ENCODE measurements around the gene BOLL.
"Not testable (repeated sequence)": the region's sequence is repeated elsewhere in the genome, so short reads cannot be mapped to it uniquely, and the experiment has no call there.

BOLL gene

GRCh38 chr2:197795277-197795676 lies 10.2 kb upstream of the BOLL start:
- ATAC-seq: peak in 1 of 2 donors; percentile 43

GRCh38 chr2:197793456-197793855 lies 8.3 kb upstream of the BOLL start:
- ATAC-seq: no peak

- ATAC-seq: peak; percentile 70 to 72
Measured at GRCh38 chr2:197786010-197786877, 1.1 kb upstream of the BOLL start.

- no peak for ATAC-seq
Measured at GRCh38 chr2:197782126-197782525, 3.0 kb downstream of the BOLL start.

- no peak for ATAC-seq
Measured at GRCh38 chr2:197779261-197779660, 5.9 kb downstream of the BOLL start.

- no peak for ATAC-seq
Measured at GRCh38 chr2:197777823-197778407, 7.2 kb downstream of the BOLL start.

GRCh38 chr2:197760293-197760657 lies 24.8 kb downstream of the BOLL start:
- no peak for ATAC-seq

- no peak for ATAC-seq
Measured at GRCh38 chr2:197759625-197760292, 25.4 kb downstream of the BOLL start.

GRCh38 chr2:197759013-197759412 lies 26.1 kb downstream of the BOLL start:
- ATAC-seq: no peak

GRCh38 chr2:197740200-197740599 lies 44.9 kb downstream of the BOLL start:
- ATAC-seq: no peak

- ATAC-seq: not testable (repeated sequence)
Measured at GRCh38 chr2:197728555-197729544, 56.3 kb downstream of the BOLL start.

- ATAC-seq: no peak
Measured at GRCh38 chr2:197727011-197727410, 58.1 kb downstream of the BOLL start.

GRCh38 chr2:197717863-197718262 lies 67.3 kb downstream of the BOLL start:
- ATAC-seq: no peak

GRCh38 chr2:197713271-197713670 lies 71.8 kb downstream of the BOLL start:
- no peak for ATAC-seq

- no peak for ATAC-seq
Measured at GRCh38 chr2:197711578-197711977, 73.5 kb downstream of the BOLL start.

- ATAC-seq: peak; percentile 36 to 60
Measured at GRCh38 chr2:197710424-197711042, 74.6 kb downstream of the BOLL start.

GRCh38 chr2:197709140-197709539 lies 76.0 kb downstream of the BOLL start:
- ATAC-seq: not testable (repeated sequence)

GRCh38 chr2:197708331-197708730 lies 76.8 kb downstream of the BOLL start:
- ATAC-seq: no peak

GRCh38 chr2:197707316-197708213 lies 77.6 kb downstream of the BOLL start:
- no peak for ATAC-seq

GRCh38 chr2:197706839-197707207 lies 78.3 kb downstream of the BOLL start:
- no peak for ATAC-seq

Measured in activated CD4-positive, CD25-positive, alpha-beta regulatory T cell treated with anti-CD3 and anti-CD28 coated beads, Interleukin-2, amount 50 U/mL, for 24 hours (primary cell).